ENCODE results near the gene CAPN13.

Gene CAPN13, protein sequence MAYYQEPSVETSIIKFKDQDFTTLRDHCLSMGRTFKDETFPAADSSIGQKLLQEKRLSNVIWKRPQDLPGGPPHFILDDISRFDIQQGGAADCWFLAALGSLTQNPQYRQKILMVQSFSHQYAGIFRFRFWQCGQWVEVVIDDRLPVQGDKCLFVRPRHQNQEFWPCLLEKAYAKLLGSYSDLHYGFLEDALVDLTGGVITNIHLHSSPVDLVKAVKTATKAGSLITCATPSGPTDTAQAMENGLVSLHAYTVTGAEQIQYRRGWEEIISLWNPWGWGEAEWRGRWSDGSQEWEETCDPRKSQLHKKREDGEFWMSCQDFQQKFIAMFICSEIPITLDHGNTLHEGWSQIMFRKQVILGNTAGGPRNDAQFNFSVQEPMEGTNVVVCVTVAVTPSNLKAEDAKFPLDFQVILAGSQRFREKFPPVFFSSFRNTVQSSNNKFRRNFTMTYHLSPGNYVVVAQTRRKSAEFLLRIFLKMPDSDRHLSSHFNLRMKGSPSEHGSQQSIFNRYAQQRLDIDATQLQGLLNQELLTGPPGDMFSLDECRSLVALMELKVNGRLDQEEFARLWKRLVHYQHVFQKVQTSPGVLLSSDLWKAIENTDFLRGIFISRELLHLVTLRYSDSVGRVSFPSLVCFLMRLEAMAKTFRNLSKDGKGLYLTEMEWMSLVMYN

DNA sequence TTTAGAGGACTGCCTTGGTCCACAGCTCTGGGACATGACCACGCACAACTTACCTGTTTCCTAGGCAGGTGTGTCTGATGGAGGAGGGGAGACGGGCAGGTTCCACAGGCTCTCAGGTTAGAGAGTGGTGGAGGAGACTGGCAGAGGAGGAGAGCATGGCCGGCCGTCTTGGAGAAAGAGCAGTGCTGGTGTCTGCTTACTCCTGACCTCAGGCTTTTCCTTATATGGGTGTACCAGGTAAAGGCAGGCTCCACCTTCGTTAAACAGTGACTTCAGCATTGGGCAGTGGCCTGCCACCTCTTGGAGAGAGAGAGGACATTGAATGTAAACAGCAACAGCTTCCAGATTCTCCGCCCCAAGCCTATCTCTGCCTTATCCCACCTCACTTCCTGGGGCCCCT is at the start of gene CAPN13:
Gene CAPN13 (minus strand): TSS at position 198 of the 400 bp plus-strand sequence. CDS start 20,121 bp downstream, outside the sequence.
- in situ Hi-C loops (cut with HindIII; ENCODE audit: low pct_ligation_motif_present, low pct_unique_long_range_greater_than_20kb, low sequenced_read_pairs), result no loop called here
- DNase-seq, result no peak

DNA sequence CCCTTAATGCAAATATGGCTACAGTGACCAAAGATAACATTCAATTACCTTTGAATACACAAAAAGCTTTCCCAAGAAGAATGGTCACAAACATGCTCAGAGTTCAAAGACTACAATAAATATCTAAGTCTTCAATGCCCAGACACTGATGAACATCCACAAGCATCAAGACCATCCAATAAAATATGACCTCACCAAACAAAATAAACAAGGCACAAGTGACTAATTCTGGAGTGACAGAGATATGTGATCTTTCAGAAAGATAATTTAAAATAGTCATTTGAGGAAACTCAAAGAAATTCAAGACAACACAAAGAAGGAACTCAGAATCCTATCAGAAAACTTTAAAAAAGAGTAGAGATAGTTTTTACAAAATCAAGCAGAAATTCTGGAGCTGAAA is 40.6 kb upstream of the CAPN13 start:
- in situ Hi-C loops (cut with HindIII; ENCODE audit: low pct_ligation_motif_present, low pct_unique_long_range_greater_than_20kb, low sequenced_read_pairs), result no loop called here
- no peak for DNase-seq

DNA sequence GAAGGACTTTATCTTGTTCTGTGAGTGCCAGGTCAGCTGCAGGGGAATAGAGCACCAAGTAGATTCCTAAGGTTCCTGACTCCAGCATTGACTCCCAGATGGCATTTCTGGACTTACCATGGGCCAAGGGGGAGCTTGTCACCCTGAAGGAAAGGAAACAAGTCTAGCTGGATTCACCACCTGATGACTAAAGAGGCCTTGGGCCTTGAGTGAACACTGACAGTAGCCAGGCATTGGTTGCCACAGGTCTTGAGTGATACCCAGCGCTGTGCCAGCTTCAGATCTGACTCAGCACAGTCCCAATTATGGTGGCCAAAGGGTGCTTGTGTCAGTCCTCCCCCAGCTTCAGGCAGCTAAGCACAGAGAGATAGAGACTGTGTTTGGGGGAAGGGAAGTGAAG is 40.1 kb upstream of the CAPN13 start:
- in situ Hi-C loops (cut with HindIII; ENCODE audit: low pct_ligation_motif_present, low pct_unique_long_range_greater_than_20kb, low sequenced_read_pairs), result no loop called here
- DNase-seq, result no peak

GRCh38 chr2:30828586-30828985 is 21.3 kb upstream of the CAPN13 start:
- in situ Hi-C loops (cut with HindIII; ENCODE audit: low pct_ligation_motif_present, low pct_unique_long_range_greater_than_20kb, low sequenced_read_pairs), result no loop called here
- no peak for DNase-seq

GRCh38 chr2:30826916-30827315 is 19.7 kb upstream of the CAPN13 start:
- in situ Hi-C loops (cut with HindIII; ENCODE audit: low pct_ligation_motif_present, low pct_unique_long_range_greater_than_20kb, low sequenced_read_pairs), result no loop called here
- DNase-seq, result no peak

- DNase-seq, result no peak
Measured at GRCh38 chr2:30826481-30826880, 19.2 kb upstream of the CAPN13 start.

GRCh38 chr2:30823452-30823851 is 16.2 kb upstream of the CAPN13 start:
- no peak for DNase-seq
- in situ Hi-C loops (cut with HindIII; ENCODE audit: low pct_ligation_motif_present, low pct_unique_long_range_greater_than_20kb, low sequenced_read_pairs), result no loop called here

More at GRCh38 chr2:30826481-30826880, 19.2 kb upstream of the CAPN13 start:
- in situ Hi-C loops (cut with HindIII; ENCODE audit: low pct_ligation_motif_present, low pct_unique_long_range_greater_than_20kb, low sequenced_read_pairs), result no loop called here

GRCh38 chr2:30821960-30822359 is 14.7 kb upstream of the CAPN13 start:
- in situ Hi-C loops (cut with HindIII; ENCODE audit: low pct_ligation_motif_present, low pct_unique_long_range_greater_than_20kb, low sequenced_read_pairs), result no loop called here

GRCh38 chr2:30820381-30821055 is 13.3 kb upstream of the CAPN13 start:
- in situ Hi-C loops (cut with HindIII; ENCODE audit: low pct_ligation_motif_present, low pct_unique_long_range_greater_than_20kb, low sequenced_read_pairs), result no loop called here

More at GRCh38 chr2:30821960-30822359, 14.7 kb upstream of the CAPN13 start:
- no peak for DNase-seq

DNA sequence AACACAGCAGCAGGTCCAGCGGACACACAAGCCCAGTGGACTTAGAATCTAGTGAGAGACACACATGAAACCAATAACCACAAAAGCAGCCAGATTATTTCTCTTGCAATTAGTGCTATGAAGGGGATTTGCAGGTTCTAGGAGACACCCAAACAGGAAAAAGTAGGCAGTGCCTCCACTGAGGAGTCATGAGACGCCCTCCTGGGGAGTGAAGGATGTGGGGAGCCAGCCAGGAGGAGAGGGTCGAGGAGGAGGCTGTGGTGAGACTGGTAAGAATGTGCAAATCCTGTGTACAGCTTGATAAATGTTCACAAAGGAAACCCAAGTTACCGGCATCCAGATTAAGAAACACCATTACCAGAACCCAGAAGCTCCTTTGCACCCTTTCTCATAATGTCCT is 2.7 kb upstream of the CAPN13 start:
- DNase-seq, result no peak
- in situ Hi-C loops (cut with HindIII; ENCODE audit: low pct_ligation_motif_present, low pct_unique_long_range_greater_than_20kb, low sequenced_read_pairs), result no loop called here

More at GRCh38 chr2:30820381-30821055, 13.3 kb upstream of the CAPN13 start:
- DNase-seq, result no peak

DNA sequence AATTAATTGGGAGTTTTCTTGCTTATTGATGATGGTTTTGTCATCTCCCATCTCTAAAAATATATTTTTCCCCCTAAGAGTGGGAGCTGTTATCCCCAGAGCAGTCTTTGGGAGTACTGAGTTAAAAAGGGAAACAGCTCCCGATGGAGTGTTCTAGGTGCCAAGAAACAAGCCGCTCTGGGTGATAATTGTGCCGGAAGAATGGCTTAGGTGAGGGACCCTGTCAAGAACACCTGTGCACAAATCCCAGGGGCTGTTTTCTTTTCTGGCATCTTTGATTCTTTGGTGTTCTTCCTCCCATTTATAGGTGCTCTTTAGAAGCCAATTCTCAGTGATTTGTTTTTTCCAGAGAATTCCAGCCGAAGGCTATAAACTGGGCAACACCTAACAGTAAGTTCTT is 1.4 kb upstream of the CAPN13 start:
- DNase-seq, result no peak
- in situ Hi-C loops (cut with HindIII; ENCODE audit: low pct_ligation_motif_present, low pct_unique_long_range_greater_than_20kb, low sequenced_read_pairs), result no loop called here

DNA sequence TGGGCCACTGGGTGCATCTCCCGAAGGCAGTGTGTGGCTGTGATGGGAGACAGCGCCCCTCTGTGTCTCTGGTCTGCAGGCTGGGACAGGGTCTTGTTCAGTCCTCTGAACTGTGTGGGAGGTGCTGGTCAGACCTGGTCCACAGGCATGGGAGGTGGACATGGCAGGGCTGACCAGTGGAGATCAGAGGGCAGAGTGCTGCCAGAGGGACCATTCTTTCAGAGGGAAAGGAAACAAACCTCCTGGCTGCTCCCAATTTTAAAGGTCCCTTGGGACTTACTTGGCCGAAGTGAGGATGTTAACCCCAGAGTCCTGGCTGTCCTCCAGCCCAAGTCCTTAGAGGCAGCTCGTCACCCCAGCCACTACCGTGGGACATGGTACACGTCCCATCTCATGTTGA is 4.0 kb downstream of the CAPN13 start:
- in situ Hi-C loops (cut with HindIII; ENCODE audit: low pct_ligation_motif_present, low pct_unique_long_range_greater_than_20kb, low sequenced_read_pairs), result no loop called here
- DNase-seq, result no peak

GRCh38 chr2:30802611-30803010 is 4.6 kb downstream of the CAPN13 start:
- DNase-seq, result no peak
- in situ Hi-C loops (cut with HindIII; ENCODE audit: low pct_ligation_motif_present, low pct_unique_long_range_greater_than_20kb, low sequenced_read_pairs), result no loop called here

GRCh38 chr2:30801821-30802455 is 5.3 kb downstream of the CAPN13 start:
- in situ Hi-C loops (cut with HindIII; ENCODE audit: low pct_ligation_motif_present, low pct_unique_long_range_greater_than_20kb, low sequenced_read_pairs), result no loop called here
- DNase-seq, result no peak

GRCh38 chr2:30800159-30800558 is 7.1 kb downstream of the CAPN13 start:
- in situ Hi-C loops (cut with HindIII; ENCODE audit: low pct_ligation_motif_present, low pct_unique_long_range_greater_than_20kb, low sequenced_read_pairs), result no loop called here
- no peak for DNase-seq

DNA sequence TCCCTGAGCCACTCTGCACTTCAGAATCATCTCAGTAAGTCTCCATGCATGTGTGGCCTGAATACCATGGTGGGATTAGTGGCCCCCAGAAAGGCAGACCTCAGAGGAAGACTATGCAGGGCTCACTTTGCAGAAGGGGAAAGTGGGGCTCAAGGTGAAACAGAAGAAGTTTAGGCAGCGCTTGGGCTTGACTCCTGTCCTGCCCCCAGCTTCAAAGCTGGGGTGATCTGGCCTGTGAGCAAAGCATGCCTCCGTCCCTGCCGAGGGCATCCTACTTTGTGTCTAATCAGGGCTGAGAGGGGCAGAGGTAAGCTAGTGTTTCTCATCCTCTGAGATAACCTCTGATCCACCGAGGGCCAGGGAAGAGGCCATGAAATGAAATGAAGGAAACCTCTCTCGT is 7.9 kb downstream of the CAPN13 start:
- DNase-seq, result no peak
- in situ Hi-C loops (cut with HindIII; ENCODE audit: low pct_ligation_motif_present, low pct_unique_long_range_greater_than_20kb, low sequenced_read_pairs), result no loop called here

DNA sequence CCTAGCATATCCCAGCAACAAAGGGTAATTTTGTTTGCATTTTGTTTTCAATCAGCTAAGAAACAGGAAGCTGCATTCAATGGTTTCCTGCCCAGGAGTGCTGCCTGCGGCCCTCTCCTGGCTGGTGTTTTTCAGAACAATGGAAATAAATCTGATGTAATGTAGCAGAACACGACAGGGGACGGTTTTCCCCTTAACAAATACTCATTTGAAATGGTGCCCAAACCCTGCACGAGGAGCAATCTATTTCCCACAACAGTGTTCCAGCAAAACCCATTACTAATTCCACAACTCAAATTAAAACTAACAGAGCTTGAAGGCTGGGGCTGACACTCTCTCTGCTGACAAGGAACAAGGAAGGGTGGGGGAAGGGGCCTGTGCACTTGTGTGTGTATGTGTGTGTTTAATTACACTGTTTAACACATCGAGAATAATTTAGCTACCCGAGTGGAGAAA is 8.7 kb downstream of the CAPN13 start:
- no peak for DNase-seq
- in situ Hi-C loops (cut with HindIII; ENCODE audit: low pct_ligation_motif_present, low pct_unique_long_range_greater_than_20kb, low sequenced_read_pairs), result no loop called here

GRCh38 chr2:30797381-30798015 is 9.7 kb downstream of the CAPN13 start:
- in situ Hi-C loops (cut with HindIII; ENCODE audit: low pct_ligation_motif_present, low pct_unique_long_range_greater_than_20kb, low sequenced_read_pairs), result no loop called here
- no peak for DNase-seq
